ENCODE data around the gene HTRA3.
"Not testable (repeated sequence)": the region's sequence is repeated elsewhere in the genome, so short reads cannot be mapped to it uniquely, and the experiment has no call there.

The HTRA3 gene

DNA sequence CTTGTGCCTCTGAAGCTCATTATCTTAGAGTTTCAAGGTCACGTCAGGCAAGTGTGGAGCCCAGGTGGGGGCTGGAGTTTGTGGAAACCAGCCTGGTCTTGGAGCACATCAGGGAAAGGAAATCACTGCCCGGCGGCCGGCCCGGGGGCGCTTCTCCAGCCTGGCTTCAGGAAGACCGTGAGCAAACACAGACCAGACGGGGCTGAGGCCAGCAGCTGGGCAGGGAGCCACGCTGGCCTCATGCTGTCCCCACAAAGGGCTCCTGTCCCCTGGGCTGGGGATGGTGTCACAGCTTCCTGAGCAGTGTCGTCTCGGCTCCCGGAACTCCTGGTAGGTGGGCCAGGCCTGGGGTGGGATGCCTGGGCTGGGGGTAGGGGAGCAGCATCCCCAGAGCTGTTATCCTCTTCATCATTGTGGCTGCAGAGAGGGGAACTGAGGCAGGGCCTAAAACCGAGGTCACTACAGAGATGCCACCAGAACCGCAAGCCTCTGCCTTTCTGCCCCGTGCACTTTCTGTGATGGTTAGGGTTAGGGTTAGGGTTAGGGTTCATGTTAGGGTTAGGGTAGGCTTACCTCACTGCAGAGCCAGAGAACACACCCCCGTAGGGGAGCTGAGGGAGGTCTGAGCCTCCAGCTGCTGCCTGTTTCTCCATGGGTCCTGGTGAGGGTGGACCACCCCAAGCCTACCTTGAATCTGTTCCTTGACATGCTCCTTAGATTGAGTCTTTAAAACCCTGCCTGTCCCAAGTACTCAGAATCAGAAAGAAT, 77.5 kb downstream of the HTRA3 start:
- no peak for DNase-seq

DNA sequence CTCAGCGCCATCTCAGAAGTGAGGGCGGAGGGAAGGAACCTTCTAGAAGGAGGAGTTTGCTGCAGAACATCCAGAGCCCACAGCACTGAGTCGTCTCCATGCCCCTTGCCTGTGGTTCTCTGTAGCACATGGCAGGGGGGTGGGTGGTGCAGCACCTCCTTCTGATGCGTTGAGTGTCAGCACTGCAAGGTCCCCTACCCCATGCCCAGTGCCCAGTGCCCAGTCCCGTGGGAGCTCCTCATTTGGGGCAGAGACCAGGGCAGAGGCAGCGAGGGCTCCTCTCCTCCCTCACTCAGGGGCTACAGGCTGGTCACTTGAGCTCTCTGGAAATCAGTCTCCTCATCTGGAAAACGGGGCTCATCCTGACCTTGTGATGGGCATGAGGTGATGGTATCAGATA, 78.1 kb downstream of the HTRA3 start:
- DNase-seq: no peak

DNA sequence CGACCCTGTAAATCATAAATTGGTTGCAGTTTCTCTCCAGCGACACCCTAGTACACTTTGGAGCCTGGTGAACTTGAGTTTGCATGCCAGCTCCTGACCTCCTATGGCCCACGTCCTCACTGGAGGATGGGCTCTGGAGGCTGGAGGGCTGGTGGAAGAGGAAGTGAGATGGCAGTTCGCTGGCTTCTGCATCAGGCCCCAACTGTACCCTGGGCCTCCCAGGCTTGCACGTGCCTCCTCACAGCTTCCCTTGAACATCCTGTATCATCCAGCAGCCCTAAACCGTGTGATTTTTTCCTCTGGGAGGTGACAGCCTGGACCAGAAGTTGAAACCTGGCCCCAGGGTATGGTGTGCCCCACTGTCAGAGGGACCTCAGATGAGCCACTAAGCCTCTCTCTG, 78.5 kb downstream of the HTRA3 start:
- DNase-seq: no peak

- DNase-seq: not testable (repeated sequence)
These were observed 79.7 kb downstream of the HTRA3 start for GRCh38 chr4:8349236-8349635.

GRCh38 chr4:8349664-8350236, 80.2 kb downstream of the HTRA3 start:
- DNase-seq: no peak

- no peak for DNase-seq
These were observed 80.8 kb downstream of the HTRA3 start for GRCh38 chr4:8350352-8350751.

GRCh38 chr4:8350841-8351461, 81.4 kb downstream of the HTRA3 start:
- DNase-seq: no peak

DNA sequence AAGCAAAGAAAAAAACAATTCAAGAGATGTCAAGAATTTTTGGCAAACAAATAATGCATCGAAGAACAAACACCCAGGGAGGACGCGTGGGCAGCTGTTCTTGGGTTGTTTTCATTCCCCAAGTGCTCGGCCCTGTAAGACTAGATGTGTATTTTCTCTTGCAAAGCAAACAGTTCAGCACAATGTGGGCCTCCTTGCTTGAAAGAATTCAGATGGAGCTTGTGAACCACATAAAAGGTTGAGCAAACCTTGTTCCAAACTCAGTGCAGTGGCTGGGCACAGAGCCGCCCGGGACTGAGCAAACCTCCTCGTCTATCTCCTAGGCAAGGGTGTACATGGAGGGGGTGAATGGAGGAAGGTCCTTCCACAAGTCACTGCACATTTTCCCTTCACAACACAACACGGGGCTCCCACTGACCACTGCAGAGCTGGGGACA, 82.4 kb downstream of the HTRA3 start:
- DNase-seq: no peak

GRCh38 chr4:8352368-8353157, 83.0 kb downstream of the HTRA3 start:
- no peak for DNase-seq

GRCh38 chr4:8353158-8353669, 83.7 kb downstream of the HTRA3 start:
- DNase-seq: no peak

DNA sequence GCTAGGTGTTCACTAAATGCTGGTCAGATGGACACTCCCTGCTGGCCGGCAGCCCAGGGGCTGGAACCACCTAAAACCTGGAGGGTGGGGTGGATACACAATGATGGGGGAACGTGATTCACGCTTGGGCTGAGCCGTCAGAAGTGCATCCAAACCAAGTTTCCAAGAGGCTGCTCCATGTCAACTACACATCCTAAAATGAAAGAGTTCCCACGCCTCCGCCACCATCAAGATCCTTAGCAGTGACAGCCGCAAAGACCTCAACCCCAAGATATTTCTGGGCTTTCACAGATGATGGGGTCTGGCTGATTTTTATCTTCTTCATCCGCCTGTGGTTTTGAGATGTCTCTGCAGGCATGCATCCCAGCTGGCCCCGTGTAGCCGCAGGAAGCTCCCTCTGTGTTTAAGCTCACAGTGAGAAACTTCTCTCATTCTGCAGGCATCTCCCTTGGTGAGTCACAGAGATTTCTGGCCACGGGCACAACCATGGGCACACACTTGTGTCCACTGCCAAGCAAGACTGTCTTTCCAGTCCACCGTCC, 84.4 kb downstream of the HTRA3 start:
- no peak for DNase-seq

GRCh38 chr4:8355306-8355705, 85.8 kb downstream of the HTRA3 start:
- no peak for DNase-seq

- DNase-seq: no peak
These were observed 86.5 kb downstream of the HTRA3 start for GRCh38 chr4:8355864-8356565.
